ENCODE results near the gene PPM1F.
A peak's percentile ranks its signal among the peaks of the same experiment; 100 is the strongest.
"Not testable (repeated sequence)": the region's sequence is repeated elsewhere in the genome, so short reads cannot be mapped to it uniquely, and the experiment has no call there.

PPM1F gene

GRCh38 chr22:21940521-21940920 is 12.1 kb downstream of the PPM1F start:
- no peak for DNase-seq (ENCODE audit: low read depth in 2 of 2)

GRCh38 chr22:21939935-21940334 is 12.7 kb downstream of the PPM1F start:
- not testable (repeated sequence) for DNase-seq (ENCODE audit: low read depth in 2 of 2)

DNA sequence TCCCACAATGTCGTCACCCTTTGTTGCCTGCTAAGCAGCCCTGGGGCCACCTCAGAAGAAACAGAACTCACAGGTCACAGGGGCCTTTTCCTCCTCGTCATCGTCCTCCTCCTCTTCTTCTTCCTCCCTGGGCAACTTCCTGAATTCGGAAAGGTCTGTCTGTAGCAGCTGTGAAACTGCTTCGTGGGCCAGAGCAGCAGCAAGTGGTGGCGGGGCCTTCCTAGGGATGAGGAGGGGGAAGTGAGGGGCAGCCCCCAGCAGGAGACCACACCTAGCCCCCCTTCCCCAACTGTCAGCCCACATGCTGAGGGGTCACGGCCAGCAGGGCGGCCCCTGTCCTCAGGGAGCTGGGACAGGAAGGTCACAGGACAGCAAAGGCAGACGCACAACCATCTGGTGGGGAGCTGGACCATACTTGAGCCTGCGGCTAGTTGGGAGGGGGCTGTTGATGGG is 13.2 kb downstream of the PPM1F start:
- no peak for DNase-seq (ENCODE audit: low read depth in 2 of 2)

DNA sequence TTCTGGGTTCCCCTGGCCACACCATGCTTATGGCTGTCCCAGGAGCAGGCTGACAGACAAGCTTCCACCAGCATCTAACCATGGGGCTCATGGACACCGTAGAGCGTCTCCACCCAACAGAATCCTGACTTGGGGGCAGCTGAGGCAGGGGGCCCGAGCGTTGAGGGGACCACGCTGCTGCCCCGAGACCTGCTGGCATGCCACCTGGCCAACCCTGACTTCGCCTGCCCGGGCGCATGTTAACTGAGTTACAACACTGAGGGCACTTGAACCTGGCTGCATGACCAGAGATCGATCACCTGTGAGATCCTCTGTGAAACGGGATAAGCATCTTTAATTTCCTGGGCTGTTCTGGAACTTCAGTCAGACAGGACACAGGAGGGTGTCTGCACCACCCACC is 13.7 kb downstream of the PPM1F start:
- DNase-seq (ENCODE audit: low read depth in 2 of 2): no peak

GRCh38 chr22:21938071-21938822 is 14.4 kb downstream of the PPM1F start:
- DNase-seq (ENCODE audit: low read depth in 2 of 2): peak; percentile 89 to 91

GRCh38 chr22:21937821-21938070 is 14.9 kb downstream of the PPM1F start:
- DNase-seq (ENCODE audit: low read depth in 2 of 2): no peak

- no peak for DNase-seq (ENCODE audit: low read depth in 2 of 2)
Observed at GRCh38 chr22:21937041-21937820, 15.4 kb downstream of the PPM1F start.

DNA sequence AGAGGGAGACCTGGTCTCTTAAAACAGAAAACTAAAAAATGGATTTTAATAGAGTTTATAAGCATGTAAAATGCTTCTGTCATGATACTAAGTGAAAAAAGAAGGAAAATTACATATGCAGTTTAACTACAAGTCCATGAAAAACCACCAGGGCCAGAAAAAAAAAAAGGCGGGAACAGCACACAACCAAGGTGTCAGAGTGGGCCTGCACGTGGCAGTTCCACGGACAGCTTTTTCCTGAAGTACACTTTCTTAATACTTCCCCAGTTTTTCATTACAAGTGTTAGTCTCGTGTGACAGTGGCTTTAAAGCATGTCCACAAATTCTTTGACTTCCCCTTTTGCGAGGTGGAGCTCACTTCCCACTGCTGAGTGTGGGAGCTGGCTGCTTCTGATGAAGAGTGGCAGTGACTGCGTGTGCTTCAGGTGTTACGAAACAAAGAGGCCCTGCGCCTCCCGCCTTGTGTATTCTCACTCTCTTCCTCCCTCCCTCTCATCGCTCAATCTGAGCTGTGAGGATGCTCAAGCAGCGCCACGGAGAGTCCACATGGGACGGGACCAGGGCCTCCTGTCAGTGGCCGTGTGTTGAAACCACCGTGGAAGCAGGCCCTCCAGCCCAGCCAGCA is 16.4 kb downstream of the PPM1F start:
- no peak for DNase-seq (ENCODE audit: low read depth in 2 of 2)

DNA sequence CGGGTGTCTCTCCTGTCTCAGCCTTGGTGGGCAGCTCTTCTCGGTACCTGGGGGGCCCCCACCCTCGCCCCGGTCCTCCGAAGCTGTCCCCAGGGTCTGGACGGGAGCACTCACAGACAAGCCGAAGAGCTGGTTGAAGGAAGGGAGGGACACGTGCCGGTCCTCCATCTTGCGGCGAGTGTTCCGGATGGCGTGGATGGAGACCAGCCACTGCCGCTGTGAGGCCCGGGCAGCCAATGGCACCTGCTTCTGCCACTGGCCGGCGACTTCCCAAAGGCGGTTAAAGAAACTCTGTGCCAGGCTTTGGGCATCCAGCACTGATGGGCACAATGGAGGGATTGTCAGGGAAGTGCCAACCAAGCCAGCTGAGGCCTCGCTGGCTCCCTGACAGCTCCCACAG is 18.7 kb downstream of the PPM1F start:
- no peak for DNase-seq (ENCODE audit: low read depth in 2 of 2)

GRCh38 chr22:21933413-21933812 is 19.2 kb downstream of the PPM1F start:
- DNase-seq (ENCODE audit: low read depth in 2 of 2): no peak

DNA sequence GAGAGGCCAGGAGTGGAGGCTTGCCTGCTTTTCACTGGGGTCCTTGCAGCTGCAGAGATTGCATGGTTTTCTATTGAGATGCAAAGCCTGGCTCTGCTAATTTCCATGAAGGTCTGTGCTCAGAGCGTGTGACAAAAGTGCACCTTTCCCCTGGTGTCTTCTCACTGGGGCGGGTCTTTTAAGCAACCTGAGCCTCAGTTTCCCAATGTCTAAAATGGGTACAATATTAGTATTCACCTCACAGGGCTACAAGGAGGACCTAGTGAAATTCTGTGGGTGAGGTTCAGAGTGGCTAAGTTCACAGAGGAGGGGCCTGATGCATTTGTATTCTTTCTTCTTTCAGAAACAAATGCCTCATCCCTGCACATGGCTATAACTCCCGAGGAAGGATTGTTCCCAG is 20.3 kb downstream of the PPM1F start:
- DNase-seq (ENCODE audit: low read depth in 2 of 2): no peak

DNA sequence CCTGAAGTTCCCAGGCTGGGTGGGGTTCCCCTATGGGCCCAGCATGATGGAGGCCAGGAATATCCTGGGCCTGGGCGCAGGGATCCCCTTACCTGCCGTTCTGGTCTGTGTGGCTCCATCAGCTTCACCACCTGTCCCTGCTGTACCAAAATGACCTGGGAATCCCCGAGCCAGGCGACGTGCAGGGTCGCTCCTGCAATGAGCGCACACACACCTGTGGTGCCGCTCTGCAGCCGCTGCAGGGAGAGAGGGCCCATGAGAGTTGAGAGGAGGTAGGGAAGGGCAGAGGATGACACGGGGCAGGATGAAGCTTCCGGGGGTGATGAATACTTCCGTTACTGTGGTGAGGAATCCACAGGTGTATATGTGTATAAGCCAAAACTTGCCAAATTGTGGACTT is 21.6 kb downstream of the PPM1F start:
- DNase-seq (ENCODE audit: low read depth in 2 of 2): no peak

DNA sequence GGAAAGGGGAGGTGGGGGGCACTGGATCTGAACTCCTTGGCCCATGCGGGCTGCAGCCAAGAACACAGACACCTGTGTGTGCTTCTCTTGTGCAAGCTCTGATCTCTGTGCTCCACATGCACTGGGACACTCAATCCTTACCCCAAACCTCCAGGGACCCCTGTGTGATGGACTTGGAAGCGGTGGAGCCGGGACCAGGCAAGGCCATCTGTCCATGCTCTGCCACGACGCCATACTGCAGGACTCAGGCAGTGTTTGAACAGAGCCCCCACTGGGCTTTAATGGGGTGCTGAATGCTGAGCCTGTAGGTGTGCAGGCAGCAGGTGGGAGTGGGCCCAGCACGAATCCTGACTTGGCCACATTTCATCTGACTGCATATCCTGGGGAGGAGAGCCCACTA is 23.4 kb downstream of the PPM1F start:
- DNase-seq (ENCODE audit: low read depth in 2 of 2): no peak

DNA sequence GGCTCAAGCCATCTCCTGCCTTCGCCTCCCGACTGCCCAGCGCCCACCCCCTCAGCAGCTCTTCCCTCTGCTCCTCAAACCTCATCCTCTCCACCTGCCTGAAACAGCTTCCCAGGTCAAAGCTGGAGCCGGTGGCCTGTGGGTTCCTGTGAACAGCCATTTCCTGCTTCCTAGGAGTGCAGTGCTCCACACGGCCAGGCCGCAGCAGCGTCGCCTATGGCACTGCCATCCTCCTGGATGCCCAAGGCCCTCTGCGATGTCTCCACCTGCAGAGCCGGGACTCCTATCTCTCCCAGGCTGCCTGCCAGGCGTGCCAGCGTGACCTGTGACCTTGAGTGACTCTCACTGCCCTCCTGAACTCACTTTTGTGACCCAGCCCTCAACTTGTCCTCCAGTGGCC is 24.6 kb downstream of the PPM1F start:
- DNase-seq (ENCODE audit: low read depth in 2 of 2): no peak

DNA sequence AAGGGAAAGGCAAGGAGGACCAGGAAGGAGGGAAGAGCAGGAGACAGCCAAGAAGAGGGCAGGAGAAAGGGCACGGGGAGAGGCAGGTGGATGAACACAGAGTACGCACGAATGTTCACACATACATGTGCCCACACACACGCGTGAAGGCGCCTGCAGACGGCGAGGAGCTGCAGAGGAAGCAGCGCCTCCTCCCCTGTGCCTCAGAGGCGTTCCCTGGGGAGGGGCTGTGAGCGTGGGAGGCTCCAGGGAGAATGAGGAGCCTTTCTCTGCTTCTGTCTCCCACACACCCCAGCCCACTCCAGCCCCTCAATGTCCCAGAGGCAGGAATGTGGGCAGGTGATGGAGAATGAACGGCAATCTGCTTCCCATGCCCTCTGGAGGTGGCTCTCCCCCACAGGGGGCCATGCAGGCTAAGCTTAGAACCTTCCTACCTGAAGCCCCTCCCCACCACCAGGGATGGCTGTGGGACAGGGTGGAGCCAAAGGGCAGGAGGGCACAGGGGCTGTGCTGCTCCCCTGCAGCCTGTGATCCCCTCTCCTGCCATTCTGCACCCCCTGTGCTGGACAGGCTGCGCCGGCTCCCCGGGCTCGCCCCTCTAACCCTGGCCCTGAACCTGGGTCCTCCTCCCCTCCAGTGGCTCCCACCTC is 25.3 kb downstream of the PPM1F start:
- DNase-seq (ENCODE audit: low read depth in 2 of 2): no peak

DNA sequence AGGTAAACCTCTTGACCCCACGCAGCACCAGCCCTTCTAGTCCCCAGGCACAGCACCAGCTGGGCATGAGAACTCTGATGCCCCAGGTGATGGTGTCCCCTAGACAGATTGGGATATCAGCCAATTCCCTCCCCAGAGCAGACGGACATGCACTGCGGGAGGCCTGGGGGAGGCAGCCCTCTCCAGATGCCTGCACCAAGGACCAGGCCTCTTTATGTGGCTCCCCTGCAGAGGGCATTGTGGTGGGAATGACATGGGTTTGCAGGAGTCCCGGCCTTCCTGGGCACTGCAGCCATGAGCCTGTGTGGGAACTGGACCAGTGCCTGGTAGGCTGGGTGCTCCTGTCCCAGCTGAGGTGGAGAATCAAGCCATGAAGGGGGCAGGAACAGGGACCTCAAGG is 25.9 kb downstream of the PPM1F start:
- DNase-seq (ENCODE audit: low read depth in 2 of 2): no peak

- no peak for DNase-seq (ENCODE audit: low read depth in 2 of 2)
Observed at GRCh38 chr22:21923163-21923561, 29.5 kb downstream of the PPM1F start.

GRCh38 chr22:21922370-21923162 is 30.1 kb downstream of the PPM1F start:
- DNase-seq (ENCODE audit: low read depth in 2 of 2): no peak

GRCh38 chr22:21921729-21922128 is 30.9 kb downstream of the PPM1F start:
- no peak for DNase-seq (ENCODE audit: low read depth in 2 of 2)

GRCh38 chr22:21921184-21921721 is 31.4 kb downstream of the PPM1F start:
- DNase-seq (ENCODE audit: low read depth in 2 of 2): no peak
